Measurements from ENCODE around the gene SPATA6.
"Not testable (repeated sequence)": the region's sequence is repeated elsewhere in the genome, so short reads cannot be mapped to it uniquely, and the experiment has no call there.

Gene SPATA6

GRCh38 chr1:48462716-48463302, 9.2 kb downstream of the SPATA6 start:
- Histone ChIP-seq H3K27ac (ENCODE audit: low read depth, low read length) (no peak overlapping the region), H3K36me3 (ENCODE audit: control insufficient read depth in 5 of 5, insufficient read depth in 5 of 5, low read length in 5 of 5) (no peaks in the 10 kb centered on the region), H3K9ac (ENCODE audit: low read length in 5 of 5) (no peak overlapping the region), H3K4me1 (ENCODE audit: control insufficient read depth in 5 of 5, insufficient read depth in 5 of 5, low read length in 5 of 5) (no peaks in the 10 kb centered on the region), H3K4me3 (ENCODE audit: low read depth in 1 of 5, low read length in 5 of 5) (no peak overlapping the region), H3K9me3 (ENCODE audit: control insufficient read depth in 5 of 5, low read length in 5 of 5) (no peaks in the 10 kb centered on the region), H3K27me3 (ENCODE audit: control insufficient read depth in 5 of 5, insufficient read depth in 4 of 5, low read length in 5 of 5) (no peaks in the 10 kb centered on the region)

GRCh38 chr1:48450505-48450904, 21.5 kb downstream of the SPATA6 start:
- Histone ChIP-seq H3K36me3 (ENCODE audit: control insufficient read depth in 5 of 5, insufficient read depth in 5 of 5, low read length in 5 of 5) (no peaks in the 10 kb centered on the region), H3K9me3 (ENCODE audit: control insufficient read depth in 5 of 5, low read length in 5 of 5) (no peaks in the 10 kb centered on the region), H3K27me3 (ENCODE audit: control insufficient read depth in 5 of 5, insufficient read depth in 4 of 5, low read length in 5 of 5) (no peaks in the 10 kb centered on the region), H3K27ac (ENCODE audit: low read depth, low read length) (no peak overlapping the region), H3K4me1 (ENCODE audit: control insufficient read depth in 5 of 5, insufficient read depth in 5 of 5, low read length in 5 of 5) (no peaks in the 10 kb centered on the region), H3K4me3 (ENCODE audit: low read depth in 1 of 5, low read length in 5 of 5) (no peak overlapping the region), H3K9ac (ENCODE audit: low read length in 5 of 5) (no peak overlapping the region)

DNA sequence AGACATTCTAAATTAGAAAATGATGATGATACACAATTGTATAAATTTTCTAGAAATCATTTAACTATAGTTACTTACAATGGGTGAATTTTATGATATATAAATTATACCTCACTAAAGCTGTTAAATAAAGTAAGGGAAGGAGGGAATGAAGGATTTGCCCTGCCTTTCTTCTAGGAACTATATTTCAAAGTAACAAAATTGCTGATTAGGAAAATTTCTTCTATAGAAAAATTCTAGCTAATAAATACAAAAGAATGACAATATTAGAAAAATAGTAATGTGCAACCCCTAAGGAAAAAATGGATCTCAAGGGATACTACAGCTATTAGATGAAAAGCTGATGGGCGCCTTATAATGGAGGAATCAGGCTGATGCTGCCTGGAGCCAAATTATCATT, 23.1 kb downstream of the SPATA6 start:
- Histone ChIP-seq H3K36me3 (ENCODE audit: control insufficient read depth in 5 of 5, insufficient read depth in 5 of 5, low read length in 5 of 5) (no peaks in the 10 kb centered on the region), H3K9ac (ENCODE audit: low read length in 5 of 5) (no peak overlapping the region)

DNA sequence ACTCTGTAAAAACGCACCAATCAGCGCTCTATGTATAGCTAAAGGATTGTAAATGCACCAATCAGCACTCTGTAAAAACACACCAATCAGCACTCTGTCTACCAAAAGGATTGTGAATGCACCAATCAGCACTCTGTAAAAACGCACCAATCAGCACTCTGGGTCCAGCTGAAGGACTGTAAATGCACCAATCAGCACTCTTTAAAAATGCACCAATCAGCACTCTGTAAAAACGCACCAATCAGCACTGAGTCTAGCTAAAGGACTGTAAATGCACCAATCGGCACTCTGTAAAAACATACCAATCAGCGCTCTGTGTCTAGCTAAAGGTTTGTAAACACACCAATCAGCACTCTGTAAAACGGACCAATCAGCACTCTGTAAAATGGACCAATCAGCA, 27.8 kb downstream of the SPATA6 start:
- H3K27me3 ChIP-seq (ENCODE audit: control insufficient read depth in 5 of 5, insufficient read depth in 4 of 5, low read length in 5 of 5); H3K27ac ChIP-seq (ENCODE audit: low read depth, low read length); H3K9ac ChIP-seq (ENCODE audit: low read length in 5 of 5); H3K9me3 ChIP-seq (ENCODE audit: control insufficient read depth in 5 of 5, low read length in 5 of 5); H3K4me3 ChIP-seq (ENCODE audit: low read depth in 1 of 5, low read length in 5 of 5); H3K36me3 ChIP-seq (ENCODE audit: control insufficient read depth in 5 of 5, insufficient read depth in 5 of 5, low read length in 5 of 5); H3K4me1 ChIP-seq (ENCODE audit: control insufficient read depth in 5 of 5, insufficient read depth in 5 of 5, low read length in 5 of 5): not testable (repeated sequence)

More for the DNA sequence above, 23.1 kb downstream of the SPATA6 start:
- Histone ChIP-seq H3K4me1 (ENCODE audit: control insufficient read depth in 5 of 5, insufficient read depth in 5 of 5, low read length in 5 of 5) (no peaks in the 10 kb centered on the region), H3K27ac (ENCODE audit: low read depth, low read length) (no peak overlapping the region), H3K9me3 (ENCODE audit: control insufficient read depth in 5 of 5, low read length in 5 of 5) (no peaks in the 10 kb centered on the region), H3K4me3 (ENCODE audit: low read depth in 1 of 5, low read length in 5 of 5) (no peak overlapping the region), H3K27me3 (ENCODE audit: control insufficient read depth in 5 of 5, insufficient read depth in 4 of 5, low read length in 5 of 5) (no peaks in the 10 kb centered on the region)

DNA sequence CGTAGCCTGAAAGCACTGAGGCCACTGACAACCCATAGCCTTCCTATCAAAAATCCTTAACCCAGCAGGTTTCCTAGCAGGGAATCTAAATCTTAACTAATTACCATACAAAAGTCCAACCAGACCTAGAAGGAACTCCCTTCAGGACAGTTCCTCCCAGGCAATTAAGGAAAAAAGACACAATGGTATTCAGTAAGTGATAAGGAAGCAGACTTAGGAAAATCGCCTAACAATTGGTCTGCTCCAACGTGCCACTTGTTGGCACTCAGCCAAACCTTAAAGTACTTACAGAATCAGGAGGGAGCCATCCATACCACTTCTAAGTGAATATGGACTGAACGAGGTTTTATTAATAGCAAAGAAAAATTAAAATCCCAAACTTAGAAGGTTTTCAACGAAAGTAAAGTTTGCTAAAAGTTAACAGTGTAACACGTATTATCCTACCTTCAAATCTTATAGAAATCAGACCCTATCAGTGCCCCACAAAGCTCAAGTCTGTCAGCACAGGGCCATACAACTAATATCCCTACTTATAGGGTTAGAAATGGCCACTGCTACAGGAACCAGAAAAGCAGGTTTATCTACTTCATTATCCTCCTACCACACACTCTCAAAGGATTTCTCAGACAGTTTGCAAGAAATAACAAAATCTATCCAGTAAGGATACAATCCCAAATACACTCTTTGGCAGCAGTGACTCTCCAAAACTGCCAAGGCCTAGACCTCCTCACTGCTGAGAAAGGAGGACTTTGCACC, 29.0 kb downstream of the SPATA6 start:
- Histone ChIP-seq H3K4me1 (ENCODE audit: control insufficient read depth in 5 of 5, insufficient read depth in 5 of 5, low read length in 5 of 5) (no peaks in the 10 kb centered on the region), H3K9ac (ENCODE audit: low read length in 5 of 5) (no peak overlapping the region), H3K4me3 (ENCODE audit: low read depth in 1 of 5, low read length in 5 of 5) (no peak overlapping the region), H3K9me3 (ENCODE audit: control insufficient read depth in 5 of 5, low read length in 5 of 5) (no peaks in the 10 kb centered on the region), H3K27me3 (ENCODE audit: control insufficient read depth in 5 of 5, insufficient read depth in 4 of 5, low read length in 5 of 5) (no peaks in the 10 kb centered on the region), H3K27ac (ENCODE audit: low read depth, low read length) (no peak overlapping the region), H3K36me3 (ENCODE audit: control insufficient read depth in 5 of 5, insufficient read depth in 5 of 5, low read length in 5 of 5) (no peaks in the 10 kb centered on the region)

DNA sequence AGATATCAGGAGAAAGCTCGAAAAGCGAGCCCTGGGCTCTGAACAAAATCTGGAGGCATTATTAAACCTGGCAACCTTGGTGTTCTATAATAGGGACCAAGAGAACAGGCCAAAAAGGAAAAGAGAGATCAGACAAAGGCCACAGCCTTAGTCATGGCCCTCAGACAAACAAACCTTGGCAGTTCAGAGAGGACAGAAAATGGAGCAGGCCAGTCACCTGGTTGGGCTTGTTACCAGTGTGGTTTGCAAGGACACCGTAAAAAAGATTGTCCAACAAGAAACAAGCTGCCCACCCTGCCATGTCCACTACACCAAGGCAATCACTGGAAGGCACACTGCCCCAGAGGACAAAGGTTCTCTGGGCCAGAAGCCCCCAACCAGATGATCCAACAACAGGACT, 31.2 kb downstream of the SPATA6 start:
- not testable (repeated sequence) for H3K4me3 ChIP-seq (ENCODE audit: low read depth in 1 of 5, low read length in 5 of 5); H3K4me1 ChIP-seq (ENCODE audit: control insufficient read depth in 5 of 5, insufficient read depth in 5 of 5, low read length in 5 of 5); H3K9ac ChIP-seq (ENCODE audit: low read length in 5 of 5); H3K27ac ChIP-seq (ENCODE audit: low read depth, low read length); H3K36me3 ChIP-seq (ENCODE audit: control insufficient read depth in 5 of 5, insufficient read depth in 5 of 5, low read length in 5 of 5); H3K9me3 ChIP-seq (ENCODE audit: control insufficient read depth in 5 of 5, low read length in 5 of 5); H3K27me3 ChIP-seq (ENCODE audit: control insufficient read depth in 5 of 5, insufficient read depth in 4 of 5, low read length in 5 of 5)

GRCh38 chr1:48439380-48439779, 32.6 kb downstream of the SPATA6 start:
- Histone ChIP-seq H3K27ac (ENCODE audit: low read depth, low read length) (no peak overlapping the region), H3K27me3 (ENCODE audit: control insufficient read depth in 5 of 5, insufficient read depth in 4 of 5, low read length in 5 of 5) (no peaks in the 10 kb centered on the region), H3K4me3 (ENCODE audit: low read depth in 1 of 5, low read length in 5 of 5) (no peak overlapping the region), H3K9me3 (ENCODE audit: control insufficient read depth in 5 of 5, low read length in 5 of 5) (peaks cover 0 to 4% (median 0%) of the 10 kb centered on the region in 5 donors), H3K36me3 (ENCODE audit: control insufficient read depth in 5 of 5, insufficient read depth in 5 of 5, low read length in 5 of 5) (peaks cover 0 to 2% (median 0%) of the 10 kb centered on the region in 5 donors), H3K9ac (ENCODE audit: low read length in 5 of 5) (no peak overlapping the region), H3K4me1 (ENCODE audit: control insufficient read depth in 5 of 5, insufficient read depth in 5 of 5, low read length in 5 of 5) (no peaks in the 10 kb centered on the region)

GRCh38 chr1:48437379-48437778, 34.6 kb downstream of the SPATA6 start:
- not testable (repeated sequence) for H3K27ac ChIP-seq (ENCODE audit: low read depth, low read length); H3K4me3 ChIP-seq (ENCODE audit: low read depth in 1 of 5, low read length in 5 of 5); H3K36me3 ChIP-seq (ENCODE audit: control insufficient read depth in 5 of 5, insufficient read depth in 5 of 5, low read length in 5 of 5); H3K9ac ChIP-seq (ENCODE audit: low read length in 5 of 5); H3K9me3 ChIP-seq (ENCODE audit: control insufficient read depth in 5 of 5, low read length in 5 of 5); H3K27me3 ChIP-seq (ENCODE audit: control insufficient read depth in 5 of 5, insufficient read depth in 4 of 5, low read length in 5 of 5); H3K4me1 ChIP-seq (ENCODE audit: control insufficient read depth in 5 of 5, insufficient read depth in 5 of 5, low read length in 5 of 5)

DNA sequence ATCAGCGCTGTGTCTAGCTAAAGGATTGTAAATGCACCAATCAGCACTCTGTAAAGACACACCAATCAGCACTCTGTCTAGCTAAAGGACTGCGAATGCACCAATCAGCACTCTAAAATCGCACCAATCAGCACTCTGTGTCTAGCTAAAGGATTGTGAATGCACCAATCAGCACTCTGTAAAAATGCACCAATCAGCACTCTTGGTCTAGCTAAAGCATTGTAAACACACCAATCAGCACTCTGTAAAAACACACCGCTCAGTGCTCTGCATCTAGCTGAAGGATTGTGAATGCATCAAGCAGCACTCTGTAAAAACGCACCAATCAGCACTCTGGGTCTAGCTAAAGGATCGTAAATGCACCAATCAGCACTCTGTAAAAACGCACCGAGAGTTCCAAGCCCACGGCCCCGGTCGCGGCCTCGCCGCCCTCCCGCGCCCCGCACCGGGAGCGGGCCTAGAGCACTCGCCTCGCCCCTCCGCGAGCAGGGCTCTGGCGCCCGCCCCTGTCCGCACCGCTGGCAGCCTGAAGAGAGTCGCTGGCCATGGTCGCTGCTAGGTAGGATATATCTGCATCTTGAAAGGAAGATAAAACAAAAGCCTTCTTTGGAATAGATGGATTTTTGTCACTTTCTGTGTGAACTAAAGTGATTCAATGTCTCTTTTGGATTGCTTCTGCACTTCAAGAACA, 36.5 kb downstream of the SPATA6 start:
- not testable (repeated sequence) for H3K9ac ChIP-seq (ENCODE audit: low read length in 5 of 5); H3K27ac ChIP-seq (ENCODE audit: low read depth, low read length); H3K4me3 ChIP-seq (ENCODE audit: low read depth in 1 of 5, low read length in 5 of 5); H3K36me3 ChIP-seq (ENCODE audit: control insufficient read depth in 5 of 5, insufficient read depth in 5 of 5, low read length in 5 of 5); H3K9me3 ChIP-seq (ENCODE audit: control insufficient read depth in 5 of 5, low read length in 5 of 5); H3K4me1 ChIP-seq (ENCODE audit: control insufficient read depth in 5 of 5, insufficient read depth in 5 of 5, low read length in 5 of 5); H3K27me3 ChIP-seq (ENCODE audit: control insufficient read depth in 5 of 5, insufficient read depth in 4 of 5, low read length in 5 of 5)

- no peak overlapping the region for H3K9ac ChIP-seq (ENCODE audit: low read length in 5 of 5)
- no peak overlapping the region for H3K4me3 ChIP-seq (ENCODE audit: low read depth in 1 of 5, low read length in 5 of 5)
- no peak overlapping the region for H3K27ac ChIP-seq (ENCODE audit: low read depth, low read length)
- peaks cover 0 to under 1% (median 0%) of the 10 kb centered on the region in 5 donors for H3K36me3 ChIP-seq (ENCODE audit: control insufficient read depth in 5 of 5, insufficient read depth in 5 of 5, low read length in 5 of 5)
- no peaks in the 10 kb centered on the region for H3K4me1 ChIP-seq (ENCODE audit: control insufficient read depth in 5 of 5, insufficient read depth in 5 of 5, low read length in 5 of 5)
- H3K9me3 ChIP-seq (ENCODE audit: control insufficient read depth in 5 of 5, low read length in 5 of 5) = peaks cover 0 to 4% (median 0%) of the 10 kb centered on the region in 5 donors
- no peaks in the 10 kb centered on the region for H3K27me3 ChIP-seq (ENCODE audit: control insufficient read depth in 5 of 5, insufficient read depth in 4 of 5, low read length in 5 of 5)
Measured at GRCh38 chr1:48430832-48431231, 41.2 kb downstream of the SPATA6 start.
